ENCODE results near the gene SPCS3.
A peak's percentile ranks its signal among the peaks of the same experiment; 100 is the strongest.
"Not testable (repeated sequence)": the region's sequence is repeated elsewhere in the genome, so short reads cannot be mapped to it uniquely, and the experiment has no call there.

Gene SPCS3

DNA sequence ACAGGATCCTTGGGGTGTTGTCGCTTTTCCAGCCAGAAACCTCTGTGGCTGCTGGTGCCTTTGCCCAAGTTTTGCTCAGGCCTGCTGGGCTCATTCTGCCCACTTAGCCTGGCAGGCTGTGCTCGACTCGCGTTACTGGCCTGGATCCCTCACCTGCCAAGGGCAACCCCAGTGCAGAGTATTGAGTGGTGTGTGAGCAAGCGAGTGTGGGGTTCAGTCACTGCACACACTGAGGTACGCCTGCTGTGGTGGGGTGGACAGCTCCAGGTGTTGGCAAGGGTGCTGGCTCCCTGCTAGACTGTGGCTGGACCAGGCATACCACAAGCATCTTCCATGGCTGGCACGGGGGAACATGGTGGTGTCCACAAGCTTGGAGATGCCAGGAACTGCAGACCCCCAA lies 22.6 kb downstream of the SPCS3 start:
- TF ChIP-seq CTCF (IDR thresholded peaks at IDR 0.05; ENCODE audit: low read length, missing control alignments) = no peak

DNA sequence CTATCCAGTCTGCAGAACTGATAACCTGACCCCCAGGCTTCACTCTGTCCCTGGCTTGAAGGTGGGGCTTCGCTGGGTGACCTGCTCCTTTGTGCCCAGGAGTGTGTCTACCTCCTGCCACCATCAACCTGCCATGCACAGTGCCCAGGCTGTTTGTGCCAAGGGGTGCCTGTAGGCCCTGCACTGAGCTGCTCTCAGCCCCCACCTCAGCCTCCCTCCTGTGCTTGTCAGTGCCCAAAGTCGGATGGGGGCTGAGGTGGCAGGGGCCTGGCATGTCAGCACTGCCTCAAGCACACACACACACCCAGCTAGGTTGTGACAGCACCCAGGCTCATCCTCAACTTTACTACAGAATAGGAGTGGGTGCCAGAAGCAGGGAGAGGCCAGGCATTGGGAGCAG lies 23.5 kb downstream of the SPCS3 start:
- H3K4me3 ChIP-seq (replicated peaks; ENCODE audit: low read depth, low read length) = no peak overlapping the region
- DNase-seq (ENCODE audit: low read depth) = no peak
- TF ChIP-seq CTCF (IDR thresholded peaks at IDR 0.05; ENCODE audit: low read length, missing control alignments) = no peak

More for the DNA sequence above, 22.6 kb downstream of the SPCS3 start:
- DNase-seq (ENCODE audit: low read depth) = no peak
- H3K4me3 ChIP-seq (replicated peaks; ENCODE audit: low read depth, low read length) = no peak overlapping the region

DNA sequence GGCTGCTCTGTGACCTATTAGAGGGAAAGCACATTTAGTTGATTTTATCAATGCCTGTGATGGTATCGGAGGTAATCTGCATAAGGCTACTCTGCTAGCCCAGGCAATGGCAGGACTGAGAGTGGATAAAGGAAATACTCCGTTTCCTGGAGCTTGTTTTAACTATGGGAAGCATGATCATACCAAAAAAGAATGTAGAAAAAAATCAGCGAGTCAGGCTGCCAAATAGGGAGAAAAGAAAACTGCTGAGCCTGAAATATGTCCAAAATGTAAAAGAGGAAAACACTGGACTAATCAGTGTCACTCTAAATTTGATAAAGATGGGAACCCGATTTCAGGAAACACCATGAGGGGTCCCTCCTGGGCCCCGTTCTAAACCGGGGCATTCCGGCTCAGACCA lies 25.6 kb downstream of the SPCS3 start:
- peak; percentile 46 for DNase-seq (ENCODE audit: low read depth)
- H3K4me3 ChIP-seq (replicated peaks; ENCODE audit: low read depth, low read length) = peak overlapping the region; percentile 41

- H3K4me3 ChIP-seq (replicated peaks; ENCODE audit: low read depth, low read length); DNase-seq (ENCODE audit: low read depth): not testable (repeated sequence)
Measured at GRCh38 chr4:176346836-176347235, 27.1 kb downstream of the SPCS3 start.

- no peak for DNase-seq (ENCODE audit: low read depth)
- H3K4me3 ChIP-seq (replicated peaks; ENCODE audit: low read depth, low read length) = no peak overlapping the region
- no peak for TF ChIP-seq CTCF (IDR thresholded peaks at IDR 0.05; ENCODE audit: low read length, missing control alignments)
Measured at GRCh38 chr4:176350671-176351070, 30.9 kb downstream of the SPCS3 start.

GRCh38 chr4:176354884-176355283 lies 35.1 kb downstream of the SPCS3 start:
- no peak for DNase-seq (ENCODE audit: low read depth)
- TF ChIP-seq CTCF (IDR thresholded peaks at IDR 0.05; ENCODE audit: low read length, missing control alignments) = no peak
- H3K4me3 ChIP-seq (replicated peaks; ENCODE audit: low read depth, low read length) = no peak overlapping the region

DNA sequence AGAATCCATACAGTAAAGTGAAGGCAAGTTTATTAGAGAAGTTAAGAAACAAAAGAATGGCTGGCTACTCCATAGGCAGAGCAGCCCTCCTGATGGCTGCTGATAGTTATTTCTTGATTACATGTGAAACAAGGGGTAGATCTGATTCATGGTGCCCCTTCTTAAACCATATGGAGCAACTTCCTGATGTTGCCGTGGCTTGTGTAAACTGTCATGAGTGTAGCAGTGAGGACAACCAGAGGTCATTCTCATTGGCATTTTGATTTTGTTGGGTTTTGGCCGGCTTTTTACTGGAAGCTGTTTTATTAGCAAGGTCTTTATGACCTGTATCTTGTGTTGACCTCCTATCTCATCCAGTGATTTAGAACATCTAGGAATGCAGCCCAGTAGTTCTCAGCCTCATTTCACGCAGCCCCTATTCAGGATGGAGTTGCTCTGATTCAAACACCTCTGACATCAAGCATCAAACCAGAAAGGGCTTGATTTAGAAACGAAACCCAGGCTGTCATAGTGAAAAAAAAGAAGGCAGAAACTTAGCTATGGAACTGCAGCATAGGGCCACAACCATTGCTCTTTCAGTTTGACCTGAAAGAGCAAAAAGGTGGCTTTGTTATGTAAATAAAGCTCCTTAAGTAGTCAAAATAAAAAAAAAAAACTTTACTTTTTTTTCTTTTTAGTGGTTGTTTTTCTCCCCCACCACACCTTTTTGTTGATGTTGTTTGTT lies 37.8 kb downstream of the SPCS3 start:
- TF ChIP-seq CTCF (IDR thresholded peaks at IDR 0.05; ENCODE audit: low read length, missing control alignments) = no peak
- H3K4me3 ChIP-seq (replicated peaks; ENCODE audit: low read depth, low read length) = no peak overlapping the region
- DNase-seq (ENCODE audit: low read depth) = no peak

DNA sequence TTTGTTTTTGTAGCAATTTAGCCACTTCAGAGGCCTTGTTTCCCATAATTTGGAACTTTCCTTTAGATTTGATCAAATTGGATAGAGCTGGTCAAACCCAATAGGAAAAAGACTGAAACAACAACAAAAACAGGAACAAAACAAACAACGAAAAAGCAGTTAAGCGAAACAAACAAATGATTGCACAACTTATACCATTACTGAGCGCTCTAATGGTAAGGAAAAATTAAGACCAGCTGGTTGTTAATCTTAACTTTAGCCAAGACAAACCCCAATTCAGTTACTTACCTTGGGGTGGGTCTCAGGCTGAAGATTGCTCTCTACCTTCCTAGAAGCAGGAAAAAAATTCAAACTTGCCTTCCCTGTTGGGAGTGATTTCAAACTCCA lies 38.3 kb downstream of the SPCS3 start:
- no peak for DNase-seq (ENCODE audit: low read depth)
- H3K4me3 ChIP-seq (replicated peaks; ENCODE audit: low read depth, low read length) = no peak overlapping the region
- no peak for TF ChIP-seq CTCF (IDR thresholded peaks at IDR 0.05; ENCODE audit: low read length, missing control alignments)
